ENCODE results near the gene DNAI1.
"Not testable (repeated sequence)": the region's sequence is repeated elsewhere in the genome, so short reads cannot be mapped to it uniquely, and the experiment has no call there.

DNAI1 gene

DNA sequence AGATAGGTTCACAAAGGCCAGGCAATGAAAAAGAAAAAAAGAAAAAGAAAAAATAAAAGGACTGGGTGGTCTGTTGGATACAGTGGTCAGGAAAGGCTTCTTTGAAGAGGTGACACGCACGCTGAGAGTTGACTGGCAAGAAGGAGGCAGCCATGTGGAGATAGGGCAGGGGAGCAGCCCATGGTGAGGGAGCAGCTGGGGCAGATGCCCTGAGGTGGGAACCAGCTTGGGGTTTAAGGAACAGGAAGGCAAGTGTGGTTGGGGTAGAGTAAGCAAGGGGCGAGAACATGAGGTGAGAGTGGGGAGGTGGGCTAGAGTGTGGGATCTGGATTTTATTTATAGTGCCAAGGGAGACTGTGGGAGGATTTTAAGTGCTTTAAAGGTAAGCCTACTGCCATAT is 57.4 kb downstream of the DNAI1 start:
- DNase-seq, result no peak

DNA sequence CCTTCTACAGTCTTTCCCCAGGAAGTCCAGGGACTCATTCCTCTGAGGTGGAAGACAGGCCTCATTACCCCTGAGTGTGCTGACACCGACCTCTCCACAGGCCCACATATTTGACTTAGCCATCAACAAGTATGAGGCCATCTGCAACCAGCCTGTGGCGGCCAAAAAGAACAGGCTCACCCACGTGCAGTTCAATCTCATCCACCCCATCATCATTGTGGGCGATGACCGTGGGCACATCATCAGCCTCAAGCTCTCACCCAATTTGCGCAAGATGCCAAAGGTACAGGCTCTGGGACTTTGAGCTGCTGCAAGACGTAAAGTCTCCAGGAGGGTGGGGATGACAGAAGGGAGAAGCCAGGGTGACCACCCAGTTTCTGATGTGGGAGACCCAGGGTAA is 58.6 kb downstream of the DNAI1 start:
- no peak for DNase-seq

DNA sequence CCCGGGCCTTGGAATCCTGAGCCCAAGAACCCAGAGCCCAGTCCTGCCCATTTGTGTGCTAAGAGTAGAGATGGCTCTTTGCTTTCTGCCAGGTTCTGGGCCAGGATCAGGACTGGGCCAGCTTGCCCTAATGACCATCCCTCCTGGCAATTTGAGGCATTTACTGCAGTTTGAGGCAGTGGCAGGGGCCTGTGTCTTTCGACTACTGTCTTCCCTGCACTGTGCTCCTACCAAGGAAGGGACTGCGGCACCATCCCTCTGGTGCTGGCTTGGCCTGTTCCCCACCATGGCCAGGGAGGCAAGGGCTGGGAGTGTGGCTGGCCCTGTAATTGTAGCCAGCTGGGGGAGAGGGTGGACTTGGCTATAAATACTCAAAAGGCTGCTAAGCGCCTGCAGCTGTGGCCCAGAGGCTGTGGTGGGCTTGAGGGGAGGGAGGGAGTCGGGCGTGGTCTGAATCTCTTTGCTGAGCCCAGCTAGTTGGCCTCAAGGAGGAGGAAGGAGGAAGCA is 59.6 kb downstream of the DNAI1 start:
- no peak for DNase-seq

DNA sequence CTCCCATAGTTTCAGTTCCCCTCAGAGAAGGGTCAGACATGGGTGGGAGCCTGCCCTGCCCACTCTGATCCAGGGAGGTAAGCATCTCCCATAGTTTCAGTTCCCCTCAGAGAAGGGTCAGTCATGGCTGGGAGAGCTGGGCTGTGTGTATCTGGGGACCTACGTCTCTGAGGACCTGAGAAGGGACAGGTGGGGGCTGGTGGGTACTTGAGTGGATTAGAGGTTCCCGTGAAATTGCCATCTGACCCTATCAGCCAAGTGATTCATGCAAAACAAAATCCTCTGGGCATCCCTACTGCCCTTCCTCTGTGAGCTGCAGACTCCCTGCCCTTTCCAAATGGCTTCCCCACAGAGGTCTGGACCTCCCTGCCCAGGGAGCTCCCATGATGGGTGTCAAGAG is 60.3 kb downstream of the DNAI1 start:
- DNase-seq, result no peak

DNA sequence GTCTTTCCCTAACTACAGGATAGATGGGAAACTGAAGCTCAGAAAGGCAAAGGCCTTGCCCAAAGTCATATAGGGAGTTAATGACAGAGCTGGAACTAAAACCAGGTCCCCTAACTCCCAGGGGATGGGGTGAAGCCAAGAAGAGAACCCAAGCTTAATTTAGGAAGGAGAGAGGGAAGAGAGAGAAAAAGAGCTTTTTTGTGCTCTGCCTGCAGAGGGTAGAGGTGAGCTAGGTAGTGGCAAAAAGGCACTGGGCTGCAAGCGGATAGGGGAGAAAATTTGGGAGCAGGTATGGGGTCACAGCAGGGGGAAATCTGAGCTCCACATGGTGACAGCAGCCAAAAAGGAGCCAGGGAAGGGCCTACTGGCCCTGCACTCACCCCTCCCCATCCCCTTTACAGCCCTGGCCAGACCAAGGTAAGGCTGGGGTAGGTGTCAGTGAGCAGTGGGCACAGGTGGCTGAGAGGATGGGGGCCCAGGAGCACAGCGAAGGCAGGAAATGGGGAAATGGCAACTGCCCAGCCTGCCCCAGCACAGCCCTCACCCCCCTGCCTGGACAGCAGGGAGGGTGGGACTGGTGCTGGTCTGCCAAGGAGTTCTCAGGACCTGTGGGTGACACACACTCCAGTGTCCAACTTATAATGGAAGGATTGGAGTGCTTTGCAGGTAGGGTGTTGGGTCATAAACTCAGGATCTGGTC is 60.9 kb downstream of the DNAI1 start:
- no peak for DNase-seq

DNA sequence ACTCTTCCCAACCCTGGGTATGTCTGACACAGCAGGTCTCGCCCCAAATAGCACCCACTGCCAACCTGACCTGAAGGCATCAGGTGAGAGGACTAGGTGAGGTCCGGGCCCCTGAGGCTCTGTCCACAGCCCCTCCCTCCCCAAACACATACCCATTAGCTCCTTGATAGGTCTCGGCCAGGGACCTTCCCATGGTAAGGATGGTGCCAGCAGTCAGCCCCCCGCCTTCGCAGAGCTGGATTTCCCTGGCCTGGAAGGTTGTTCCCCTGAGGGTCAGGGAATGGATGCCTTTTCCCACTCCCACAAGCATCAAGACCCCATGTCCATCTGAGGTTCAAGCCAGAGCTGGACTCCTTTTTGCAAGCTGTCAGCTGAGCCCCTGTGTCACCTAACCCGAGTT is 61.5 kb downstream of the DNAI1 start:
- no peak for DNase-seq

DNA sequence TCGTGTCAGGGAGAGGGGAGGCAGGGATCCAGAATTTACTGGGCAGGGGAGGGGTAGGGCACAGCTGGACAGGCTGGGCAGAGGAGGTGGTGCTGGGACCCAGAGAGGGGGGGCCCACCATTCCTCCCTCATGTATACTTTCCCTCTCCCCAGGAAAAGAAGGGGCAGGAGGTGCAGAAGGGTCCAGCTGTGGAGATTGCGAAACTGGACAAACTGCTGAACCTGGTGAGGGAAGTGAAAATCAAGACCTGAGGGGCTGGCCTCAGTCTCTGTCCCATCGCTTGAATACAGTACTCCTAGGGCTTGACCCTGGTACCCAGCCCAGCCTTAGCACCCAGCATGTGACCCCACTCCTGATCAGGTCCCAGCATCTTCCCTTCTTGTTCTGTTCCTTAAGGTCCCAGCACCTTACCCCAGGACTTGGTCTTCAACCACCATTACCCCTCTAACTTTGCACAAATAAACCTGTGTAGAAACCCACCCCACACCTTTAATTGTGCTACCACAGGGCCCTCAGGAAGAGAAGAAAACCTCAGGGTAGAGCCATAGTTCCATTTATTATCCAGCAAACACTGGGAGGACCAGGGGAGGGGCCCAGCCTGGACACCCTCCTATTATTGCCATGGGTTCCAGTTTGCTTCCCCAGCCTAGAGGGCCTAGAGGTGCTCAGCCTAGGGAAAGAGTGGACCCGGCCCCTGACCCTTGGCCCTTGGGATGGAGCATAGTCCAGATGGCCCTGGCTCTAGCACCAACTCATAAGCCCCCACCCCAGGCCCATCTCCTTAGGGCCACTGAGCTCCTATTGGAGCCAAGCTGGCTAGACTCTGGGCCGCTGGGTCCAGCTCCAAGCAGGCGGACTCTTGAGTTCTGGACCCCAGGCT is 62.1 kb downstream of the DNAI1 start:
- no peak for DNase-seq

DNA sequence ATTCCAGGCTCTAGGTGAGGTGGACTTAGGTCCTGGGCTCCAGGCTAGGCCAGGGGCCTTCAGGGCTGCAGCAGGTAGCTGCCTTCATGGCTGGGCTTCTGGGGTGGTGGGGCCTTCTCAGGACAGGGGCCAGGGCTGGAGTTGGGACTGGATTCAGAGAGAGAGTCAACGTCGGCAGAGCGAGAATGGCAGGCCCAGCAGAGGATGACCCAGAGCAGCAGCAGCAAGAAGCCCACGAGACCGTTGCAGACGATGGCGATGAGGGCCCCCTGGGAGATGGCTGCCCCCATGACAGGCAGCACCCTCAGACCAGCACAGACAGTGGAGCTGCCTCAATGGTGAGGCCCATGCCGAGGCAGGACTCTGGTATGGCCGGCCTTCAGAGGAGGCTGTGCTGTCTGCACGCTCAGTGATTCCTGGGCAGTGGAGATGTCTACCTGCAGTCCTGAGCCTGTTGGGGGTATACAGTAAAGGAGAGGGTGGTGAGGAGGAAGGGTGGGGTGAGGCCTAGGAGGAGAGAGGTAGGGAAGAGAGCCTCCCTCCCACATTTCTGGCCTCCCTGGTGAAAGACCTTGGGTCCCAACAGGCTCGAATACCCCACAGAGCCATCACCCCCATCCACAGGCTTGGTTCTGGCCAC is 62.9 kb downstream of the DNAI1 start:
- DNase-seq, result no peak

DNA sequence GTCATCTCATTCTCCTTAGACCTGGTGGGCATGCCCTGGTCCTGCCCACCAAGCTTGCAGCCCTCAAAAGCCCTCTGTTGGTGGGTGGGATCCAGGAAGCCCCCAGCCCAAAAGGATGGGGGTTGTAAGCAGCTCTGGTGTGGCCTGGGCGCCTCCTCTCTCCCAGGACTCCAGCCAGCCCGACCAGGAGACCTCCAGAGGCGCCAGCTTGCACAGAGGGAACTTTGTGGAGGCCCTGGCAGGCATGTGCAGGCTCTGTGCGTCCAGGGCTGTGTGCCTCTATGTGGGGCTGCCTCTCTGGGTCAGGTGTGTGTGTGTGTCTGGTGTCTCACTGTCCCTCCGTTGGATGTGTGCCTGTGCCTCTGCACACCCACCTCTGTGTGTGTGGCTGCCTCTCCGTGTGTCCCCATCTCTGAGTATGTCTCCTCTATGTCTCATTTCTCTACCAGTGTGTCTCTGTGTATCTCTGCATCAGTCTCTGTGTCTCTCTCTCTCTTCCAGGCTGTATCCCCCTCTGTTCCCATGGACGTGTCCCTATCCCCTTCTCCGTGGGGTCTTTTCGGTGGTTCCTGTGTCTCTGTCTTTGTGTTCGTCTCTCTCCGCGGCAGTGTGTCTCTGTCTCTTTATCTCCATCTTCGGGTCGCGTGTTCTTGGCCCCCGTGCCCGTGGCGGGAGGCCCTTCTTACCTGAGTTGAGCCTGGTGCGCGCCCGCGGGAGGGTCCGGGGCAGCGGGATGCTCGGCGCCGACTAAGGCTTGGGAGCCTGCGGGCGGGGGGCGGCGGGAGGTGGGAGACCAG is 63.7 kb downstream of the DNAI1 start:
- peak; percentile 24 for DNase-seq

DNA sequence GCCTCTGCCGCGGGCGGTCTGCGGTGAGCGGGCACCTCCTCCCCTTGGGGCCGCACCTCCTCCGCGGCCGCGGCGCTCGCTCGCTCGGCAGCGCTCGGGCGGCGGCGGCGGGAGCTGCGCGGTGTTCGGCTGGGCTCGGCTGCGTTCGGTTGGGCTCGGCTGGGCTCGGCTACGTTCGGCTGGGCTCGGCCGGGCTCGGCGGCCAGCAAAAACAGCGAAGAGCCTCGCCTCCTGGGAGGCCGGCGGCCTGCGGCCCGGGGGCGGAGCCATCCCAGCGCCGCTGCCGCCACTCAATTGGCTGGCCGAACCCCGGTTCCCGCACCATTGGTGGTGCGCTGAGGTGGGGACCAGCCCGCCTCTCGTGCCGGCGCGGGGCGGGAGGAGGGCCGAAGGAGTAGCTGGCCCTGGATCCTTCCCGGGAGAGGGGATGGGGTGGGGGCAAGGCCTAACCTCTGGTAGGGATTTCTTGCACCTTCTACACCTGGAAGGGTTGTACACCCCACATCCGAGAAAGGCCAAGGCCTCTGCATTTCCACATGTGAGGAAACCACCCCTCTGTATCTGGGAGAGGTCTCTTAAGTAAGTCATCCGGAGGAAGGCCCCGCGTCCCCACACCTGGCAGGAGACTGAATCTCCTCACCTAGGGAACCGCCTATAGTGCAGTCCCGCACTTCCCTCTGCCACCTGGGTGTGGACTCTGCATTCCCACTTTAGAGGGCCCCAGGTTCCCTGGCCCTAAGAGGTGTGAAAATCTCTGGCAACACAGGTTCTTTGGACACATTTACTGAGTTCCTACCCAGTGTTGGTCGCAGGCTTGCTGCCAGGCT is 64.6 kb downstream of the DNAI1 start, which contains the start of gene ENHO:
Gene ENHO, minus strand, starts transcription at position 20 of the 827 bp plus-strand sequence. CDS start 1,295 bp downstream, outside the sequence.
- peak; percentile 95 for DNase-seq

DNA sequence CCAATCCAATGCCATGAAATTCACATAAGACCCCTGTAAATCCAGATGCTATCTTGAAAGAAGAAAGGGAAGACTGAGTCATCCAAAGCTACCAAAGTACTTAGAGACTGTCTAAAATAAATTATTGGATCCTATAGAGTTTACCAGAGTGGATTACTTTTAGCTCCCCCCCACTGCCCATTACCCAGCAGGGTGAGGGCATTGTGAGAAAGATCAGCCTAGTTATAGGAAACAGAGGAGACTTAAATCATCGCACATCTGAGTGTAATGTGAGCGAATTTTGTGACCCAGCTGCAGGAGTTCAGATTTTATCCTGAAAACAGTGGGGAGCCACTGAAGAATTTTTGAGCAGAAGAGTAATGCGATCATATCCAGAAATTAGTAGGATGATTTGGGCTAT is 65.7 kb downstream of the DNAI1 start:
- no peak for DNase-seq

DNA sequence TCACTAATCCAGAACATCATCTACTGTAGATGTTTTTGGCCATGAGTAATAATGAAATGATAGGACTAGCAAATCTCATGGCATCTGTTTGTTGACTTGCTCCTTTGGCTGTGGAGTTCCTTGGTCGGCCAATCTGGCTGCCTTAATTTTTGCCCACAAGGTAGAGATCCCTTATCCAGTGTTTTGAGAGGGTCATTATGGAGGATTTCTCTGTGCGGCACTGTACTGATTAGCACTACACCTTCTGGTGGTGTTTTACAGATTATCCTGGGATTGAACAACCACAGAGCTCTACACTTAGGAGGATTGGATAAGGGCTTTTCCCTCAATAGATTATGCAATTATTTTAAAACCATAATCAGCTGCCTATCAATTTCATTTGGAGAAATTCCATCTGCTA is 67.4 kb downstream of the DNAI1 start:
- DNase-seq, result no peak

DNA sequence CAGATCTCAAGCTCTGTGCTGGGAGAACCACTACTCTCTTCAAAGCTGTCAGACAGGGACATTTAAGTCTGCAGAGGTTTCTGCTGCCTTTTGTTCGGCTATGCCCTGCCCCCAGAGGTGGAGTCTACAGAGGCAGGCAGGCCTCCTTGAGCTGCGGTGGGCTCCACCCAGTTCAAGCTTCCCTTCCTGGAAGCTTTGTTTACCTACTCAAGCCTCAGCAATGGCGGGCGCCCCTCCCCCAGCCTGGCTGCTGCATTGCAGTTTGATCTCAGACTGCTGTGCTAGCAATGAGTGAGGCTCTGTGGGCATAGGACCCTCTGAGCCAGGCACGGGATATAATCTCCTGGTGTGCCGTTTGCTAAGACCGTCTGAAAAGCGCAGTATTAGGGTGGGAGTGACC is 73.4 kb downstream of the DNAI1 start:
- not testable (repeated sequence) for DNase-seq

DNA sequence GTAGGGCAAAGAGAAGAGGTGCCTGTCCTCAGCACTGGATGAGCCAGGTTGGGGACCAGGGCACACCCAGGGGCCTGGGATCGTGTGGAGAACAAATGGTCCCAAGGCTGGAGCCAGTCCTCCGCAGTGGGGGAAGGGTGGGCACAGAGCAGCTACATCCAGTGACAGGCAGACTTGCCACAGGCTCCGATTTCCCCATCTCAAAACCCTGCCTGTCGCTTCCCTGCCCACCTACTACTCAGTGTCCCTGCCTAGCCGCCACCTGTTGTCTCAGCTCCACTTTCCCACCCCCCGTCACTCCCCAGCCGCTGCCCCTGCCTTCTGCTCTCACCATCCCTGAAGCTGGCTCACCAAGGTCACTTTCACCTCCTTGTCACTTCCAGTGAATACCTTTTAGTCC is 78.1 kb downstream of the DNAI1 start:
- DNase-seq, result no peak

DNA sequence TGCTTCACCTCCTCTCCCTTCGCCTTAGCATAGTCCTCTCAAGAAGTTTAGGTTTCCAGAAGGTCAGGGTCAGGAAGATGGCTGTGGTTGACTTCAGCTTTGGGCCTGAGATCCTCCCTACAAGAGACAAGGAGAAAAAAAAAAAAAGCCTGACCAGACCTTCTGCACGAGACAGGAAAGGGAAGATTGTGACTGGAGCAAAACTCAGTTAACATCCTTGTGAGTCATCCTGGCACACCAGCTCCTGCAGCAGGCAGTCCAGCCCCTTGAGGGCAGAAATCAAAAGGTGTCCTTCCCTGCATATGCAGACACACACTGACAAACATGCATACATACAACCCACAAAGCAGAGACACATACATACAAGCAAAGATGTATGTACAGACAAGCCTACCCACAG is 82.2 kb downstream of the DNAI1 start:
- DNase-seq, result no peak

DNA sequence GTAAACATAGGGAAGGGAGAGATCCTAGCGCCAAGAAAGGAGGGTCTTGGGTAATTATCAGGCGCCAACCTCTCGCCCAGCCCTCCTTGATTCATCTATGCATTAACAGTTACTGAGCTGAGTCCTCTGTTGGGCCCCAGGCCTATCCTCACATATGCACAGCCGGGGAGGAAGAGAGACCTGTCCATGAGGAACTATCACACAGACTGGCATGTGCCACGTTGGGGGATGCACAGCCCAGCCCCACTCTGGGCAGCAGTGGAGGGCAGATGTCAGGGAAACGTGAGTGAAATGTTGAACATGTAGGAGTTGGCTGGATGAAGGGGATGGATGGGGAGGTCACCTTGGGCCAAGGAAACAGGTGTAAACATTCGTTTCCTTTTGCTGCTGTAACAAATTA is 82.9 kb downstream of the DNAI1 start:
- no peak for DNase-seq

DNA sequence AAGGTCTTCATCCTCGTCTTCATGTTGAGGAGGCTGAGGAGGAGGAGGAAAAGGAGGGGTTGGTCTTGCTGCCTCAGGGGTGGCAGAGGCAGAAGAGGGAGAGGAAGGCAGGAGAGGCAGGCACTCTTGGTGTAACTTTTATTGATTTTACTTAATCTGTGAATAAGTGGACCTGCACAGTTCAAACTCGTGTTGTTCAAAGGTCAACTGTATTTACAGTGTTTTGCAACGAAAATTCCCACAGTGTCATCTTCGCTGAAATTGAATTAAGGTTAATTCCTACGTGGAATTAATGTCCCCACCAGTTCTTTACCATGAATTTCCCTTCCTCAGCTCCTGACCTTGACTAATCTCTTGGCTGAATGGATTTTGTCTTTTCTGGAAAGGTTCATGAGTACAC is 85.4 kb downstream of the DNAI1 start:
- no peak for DNase-seq

DNA sequence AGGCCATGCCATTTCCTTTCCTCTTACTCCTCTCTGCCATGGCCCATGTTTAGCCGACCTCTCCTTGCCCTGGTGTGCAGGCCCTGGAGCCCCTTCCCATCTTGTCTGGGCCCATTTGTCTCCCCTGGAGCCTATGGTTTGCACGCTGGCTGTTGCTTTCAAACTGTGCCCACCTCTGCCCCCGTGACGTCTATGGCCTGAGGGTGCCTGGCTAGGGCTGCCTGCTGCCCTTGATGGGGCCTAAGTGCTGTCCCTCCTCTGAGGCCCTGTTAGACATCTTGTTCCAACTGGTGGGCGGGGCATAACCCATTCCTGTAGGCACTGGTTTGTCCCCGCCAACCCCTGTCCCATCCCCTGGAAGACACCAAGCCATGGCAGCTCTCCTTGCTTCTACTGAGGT is 86.9 kb downstream of the DNAI1 start:
- DNase-seq, result no peak

DNA sequence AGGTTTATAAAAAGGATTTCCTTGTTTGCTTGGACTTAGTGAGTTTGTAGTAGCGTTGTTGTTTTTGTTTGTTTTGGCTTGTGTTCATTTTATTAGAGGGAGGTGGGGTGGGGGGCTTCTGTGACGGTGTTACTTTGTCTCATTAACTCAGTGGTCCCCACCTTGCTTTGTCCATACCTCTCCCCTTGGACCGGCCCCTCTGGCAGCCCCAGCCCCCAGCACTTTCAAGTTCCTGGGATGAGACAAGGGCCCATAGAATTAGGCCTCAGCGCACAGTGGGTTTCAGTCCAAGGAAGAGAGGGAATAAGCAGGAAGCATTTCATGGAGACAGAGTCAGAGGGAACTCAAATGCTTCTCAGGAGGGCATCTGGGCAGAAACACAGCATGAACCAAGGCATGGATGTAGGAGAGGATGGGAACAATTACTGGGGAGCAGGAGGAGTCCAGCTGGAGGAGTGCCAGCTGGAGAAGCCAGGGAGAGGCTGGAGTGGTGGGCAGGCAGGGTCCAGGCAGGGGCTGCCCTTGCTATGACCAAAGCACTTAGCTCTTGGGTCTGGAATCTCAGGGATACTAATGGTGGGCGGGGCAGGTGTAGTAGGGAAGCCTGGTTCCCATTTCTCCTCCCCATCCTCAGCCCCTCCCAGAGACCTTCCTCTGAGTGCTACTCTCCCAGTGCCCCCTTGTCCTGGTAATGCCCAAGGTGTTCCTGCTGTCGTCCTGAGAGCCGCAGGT is 87.7 kb downstream of the DNAI1 start:
- DNase-seq, result no peak

DNA sequence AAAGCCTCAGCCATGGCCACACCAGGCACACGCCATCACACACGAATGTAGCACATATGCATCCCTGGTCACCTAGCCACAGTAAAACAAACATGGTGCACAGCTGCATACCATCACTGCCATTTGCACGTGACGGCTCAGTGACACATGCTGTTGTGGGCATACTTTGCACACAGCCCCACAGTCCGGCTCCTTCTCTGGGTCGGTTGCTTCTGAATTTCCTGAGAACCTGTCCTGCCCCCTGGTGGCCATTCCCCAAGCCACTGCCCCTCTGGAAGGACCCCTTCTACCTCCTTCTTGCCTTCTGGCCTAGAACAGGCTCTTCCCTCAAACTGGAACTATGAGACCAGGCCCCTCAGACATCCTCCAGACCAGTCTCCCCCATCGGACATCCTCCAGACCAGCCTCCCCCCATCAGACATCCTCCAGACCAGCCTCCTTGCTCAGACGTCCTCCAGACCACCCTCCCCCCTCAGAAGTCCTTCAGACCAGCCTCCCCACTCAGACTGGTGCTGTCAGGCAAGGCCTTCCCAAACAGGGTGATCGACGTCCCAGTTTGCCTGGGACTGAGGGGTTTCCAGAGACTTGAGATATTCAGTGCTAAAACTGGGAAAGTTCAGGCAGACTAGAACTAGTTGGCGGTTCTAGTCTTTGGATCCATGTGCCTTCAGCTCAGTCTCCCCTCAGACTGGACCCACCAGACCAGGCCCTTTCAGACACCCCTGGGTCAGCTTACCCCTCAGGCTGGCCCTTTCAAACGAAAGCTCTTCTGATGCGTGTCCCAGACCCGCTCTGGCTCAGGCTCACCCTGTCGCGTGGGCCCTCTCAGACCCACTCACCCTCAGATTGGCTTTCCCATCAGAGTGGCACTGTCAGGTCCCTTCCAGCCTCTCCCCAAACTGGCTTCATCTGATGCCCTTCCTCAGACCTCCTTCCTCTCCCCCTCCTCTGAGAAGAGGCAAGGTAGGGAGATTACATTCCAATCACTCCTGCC is 88.5 kb downstream of the DNAI1 start:
- peak; percentile 52 for DNase-seq

Measured in activated T-cell treated with anti-CD3 and anti-CD28 coated beads, Interleukin-2, amount 50 U/mL, for 1 hour (primary cell).